ENCODE results near the gene PSORS1C2. TPM values are rescaled to one million over a fixed set of nuclear protein-coding genes. Genes with fewer than 3 reads are reported as not detected.
"Not testable (repeated sequence)": the region's sequence is repeated elsewhere in the genome, so short reads cannot be mapped to it uniquely, and the experiment has no call there.

The PSORS1C2 gene
- total RNA-seq, 4 donors from 2014 or later: not detected

GRCh38 chr6:31173406-31173805 is 34.5 kb upstream of the PSORS1C2 start:
- Histone ChIP-seq H3K27me3 (no peaks in the 10 kb centered on the region), H3K27ac (no peak overlapping the region), H3K9me3 (no peaks in the 10 kb centered on the region), H3K36me3 (no peaks in the 10 kb centered on the region), H3K4me1 (no peaks in the 10 kb centered on the region), H3K4me3 (no peak overlapping the region)
- intact Hi-C loops (cut with DNase I; ENCODE audit: low total_unique reads): no loop called here
- DNase-seq: no peak
- TF ChIP-seq CTCF (IDR thresholded peaks at IDR 0.05) (no peak), POLR2A (IDR thresholded peaks at IDR 0.05) (no peak)

- Histone ChIP-seq H3K36me3 (no peaks in the 10 kb centered on the region), H3K4me1 (no peaks in the 10 kb centered on the region), H3K4me3 (no peak overlapping the region), H3K27ac (no peak overlapping the region), H3K9me3 (no peaks in the 10 kb centered on the region), H3K27me3 (no peaks in the 10 kb centered on the region)
- no peak for DNase-seq
- no peak for TF ChIP-seq POLR2A (IDR thresholded peaks at IDR 0.05)
- no peak for TF ChIP-seq CTCF (IDR thresholded peaks at IDR 0.05)
- intact Hi-C loops (cut with DNase I; ENCODE audit: low total_unique reads): no loop called here
Observed at GRCh38 chr6:31172973-31173384, 34.1 kb upstream of the PSORS1C2 start.

GRCh38 chr6:31171931-31172905 is 33.4 kb upstream of the PSORS1C2 start:
- TF ChIP-seq POLR2A (IDR thresholded peaks at IDR 0.05): no peak
- no peak for TF ChIP-seq CTCF (IDR thresholded peaks at IDR 0.05)
- DNase-seq: no peak
- intact Hi-C loops (cut with DNase I; ENCODE audit: low total_unique reads): no loop called here
- Histone ChIP-seq H3K27ac (no peak overlapping the region), H3K27me3 (no peaks in the 10 kb centered on the region), H3K4me3 (no peak overlapping the region), H3K9me3 (no peaks in the 10 kb centered on the region), H3K36me3 (no peaks in the 10 kb centered on the region), H3K4me1 (no peaks in the 10 kb centered on the region)

GRCh38 chr6:31170987-31171671 is 32.3 kb upstream of the PSORS1C2 start:
- DNase-seq: no peak
- Histone ChIP-seq H3K36me3 (no peaks in the 10 kb centered on the region), H3K4me1 (no peaks in the 10 kb centered on the region), H3K4me3 (no peak overlapping the region), H3K9me3 (no peaks in the 10 kb centered on the region), H3K27me3 (no peaks in the 10 kb centered on the region), H3K27ac (no peak overlapping the region)
- intact Hi-C loops (cut with DNase I; ENCODE audit: low total_unique reads): no loop called here
- TF ChIP-seq POLR2A (IDR thresholded peaks at IDR 0.05): no peak
- TF ChIP-seq CTCF (IDR thresholded peaks at IDR 0.05): no peak

- TF ChIP-seq POLR2A (IDR thresholded peaks at IDR 0.05): no peak
- TF ChIP-seq CTCF (IDR thresholded peaks at IDR 0.05): no peak
- no peaks in the 10 kb centered on the region for H3K4me1 ChIP-seq
- no peak within 1 kb of the TSS for H3K27ac ChIP-seq
- no peak for DNase-seq
- H3K4me3 ChIP-seq: no peak within 1 kb of the TSS
- H3K36me3 ChIP-seq: no peaks in the 10 kb centered on the region
- intact Hi-C loops (cut with DNase I; ENCODE audit: low total_unique reads): no loop called here
- no peaks in the 10 kb centered on the region for H3K27me3 ChIP-seq
- no peaks in the 10 kb centered on the region for H3K9me3 ChIP-seq
Observed at GRCh38 chr6:31170600-31170881, 31.7 kb upstream of the PSORS1C2 start, which contains the start of gene POU5F1. Gene POU5F1 (minus strand): TSS chr6:31170682. CDS start chr6:31170620, 62 bp downstream.

- DNase-seq; H3K27me3 ChIP-seq; intact Hi-C loops (cut with DNase I; ENCODE audit: low total_unique reads): not testable (repeated sequence)
Observed at GRCh38 chr6:31169858-31170599, 31.2 kb upstream of the PSORS1C2 start.

More at GRCh38 chr6:31169858-31170599, 31.2 kb upstream of the PSORS1C2 start:
- not testable (repeated sequence) for H3K4me3 ChIP-seq, H3K27ac ChIP-seq, H3K36me3 ChIP-seq, H3K4me1 ChIP-seq, H3K9me3 ChIP-seq
